HG03196 (cell line): ENCODE results near the gene NOC4L.
A peak's percentile ranks its signal among the peaks of the same experiment; 100 is the strongest.
"Not testable (repeated sequence)": the region's sequence is repeated elsewhere in the genome, so short reads cannot be mapped to it uniquely, and the experiment has no call there.

Experiments
- ATAC-seq: cut with Tn5 transposase; IDR thresholded peaks from one replicate; pipeline ENCODE4 v1.9.1; 2021; ENCODE audit not compliant: unreplicated experiment

Gene NOC4L

DNA sequence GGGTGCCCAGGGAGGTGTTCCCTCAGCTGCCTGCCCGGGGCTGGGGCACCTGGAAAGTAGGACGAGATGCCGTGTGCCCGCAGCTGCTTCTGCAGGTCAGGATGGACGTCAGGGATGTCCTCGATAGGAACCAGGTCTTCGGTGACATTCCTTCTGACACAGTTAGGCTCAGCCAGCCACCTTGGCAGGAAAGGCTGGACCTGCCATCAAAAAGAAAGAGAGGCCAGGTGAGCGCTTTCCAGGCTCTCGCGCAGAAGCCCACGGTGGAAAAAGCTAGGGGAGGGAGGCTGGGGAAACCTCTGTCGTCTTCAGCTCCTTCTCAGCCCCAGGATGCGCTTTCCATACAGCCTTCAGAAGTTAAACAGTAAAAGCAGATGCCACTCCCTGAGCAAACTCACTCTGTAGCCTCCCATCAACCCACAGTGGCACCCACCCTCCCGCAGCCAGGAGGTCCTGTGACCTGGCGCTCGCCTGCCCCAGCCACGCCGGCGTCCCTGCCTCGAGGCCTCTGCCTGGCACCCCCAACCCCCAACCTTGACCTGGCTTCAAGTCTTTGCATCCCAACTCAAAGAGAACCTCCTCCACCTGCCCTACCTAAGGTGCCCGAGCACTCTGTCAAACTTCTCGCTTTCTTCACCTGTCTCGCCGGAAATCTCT is 1.4 kb upstream of the NOC4L start:
- ATAC-seq, result no peak

DNA sequence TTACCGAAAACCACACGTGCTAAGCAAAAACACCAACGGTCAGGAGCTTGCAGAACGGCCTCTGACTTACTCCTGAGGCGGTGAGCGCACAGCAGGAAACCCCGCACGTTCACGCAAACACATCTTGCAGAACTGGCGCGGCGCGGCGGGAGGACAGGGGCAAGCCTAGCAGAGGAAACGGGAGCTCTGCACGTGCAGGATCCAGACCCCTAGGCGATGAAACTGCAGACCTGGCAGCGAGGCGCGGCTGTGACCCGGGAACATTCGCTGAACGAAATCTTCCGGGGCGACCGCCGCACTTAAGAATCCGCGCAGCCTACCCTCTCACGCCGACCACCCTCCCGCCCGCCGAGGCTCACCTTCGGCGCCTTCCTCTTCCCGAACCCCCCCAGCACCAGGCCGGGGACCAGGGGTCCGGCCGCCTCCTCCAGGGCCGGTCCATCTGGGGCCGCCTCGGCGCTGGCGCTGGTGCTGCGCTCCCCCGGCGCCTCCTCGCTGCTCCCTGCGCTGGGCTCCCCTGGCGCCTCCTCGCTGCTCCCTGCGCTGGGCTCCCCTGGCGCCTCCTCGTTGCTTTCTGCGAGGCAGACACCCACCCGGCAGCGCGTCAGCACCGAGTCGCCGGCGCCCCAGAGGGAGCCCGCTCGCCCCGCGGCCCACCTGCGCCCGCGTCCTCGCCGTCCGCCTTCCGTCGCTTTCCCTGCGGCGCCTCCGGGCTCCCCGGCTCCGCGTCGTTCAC is 753 bp upstream of the NOC4L start:
- peak; percentile 18 for ATAC-seq

- ATAC-seq, result peak; percentile 4
These were observed 532 bp downstream of the NOC4L start for GRCh38 chr12:132144810-132145168.

GRCh38 chr12:132145334-132145733 is 1.1 kb downstream of the NOC4L start:
- peak; percentile 4 for ATAC-seq

DNA sequence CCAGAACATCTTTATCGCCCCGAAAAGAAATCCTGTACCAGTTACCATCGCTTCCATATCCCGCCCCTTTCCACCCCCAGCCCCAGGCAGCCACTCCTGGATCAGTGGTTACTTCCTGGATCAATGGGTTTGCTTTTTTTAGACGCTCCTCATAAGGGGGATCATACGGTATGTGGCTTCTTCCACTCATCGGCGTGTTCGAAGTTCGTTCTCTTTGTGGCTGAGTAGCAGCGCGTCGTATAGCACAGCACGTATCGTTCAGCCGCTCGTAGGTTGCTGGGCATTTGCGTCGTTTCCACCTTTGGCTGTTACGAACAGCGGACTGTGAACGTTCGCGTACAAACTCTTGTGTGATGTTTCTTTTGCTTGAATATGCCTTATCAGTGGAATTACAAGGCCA is 1.8 kb downstream of the NOC4L start:
- no peak for ATAC-seq

DNA sequence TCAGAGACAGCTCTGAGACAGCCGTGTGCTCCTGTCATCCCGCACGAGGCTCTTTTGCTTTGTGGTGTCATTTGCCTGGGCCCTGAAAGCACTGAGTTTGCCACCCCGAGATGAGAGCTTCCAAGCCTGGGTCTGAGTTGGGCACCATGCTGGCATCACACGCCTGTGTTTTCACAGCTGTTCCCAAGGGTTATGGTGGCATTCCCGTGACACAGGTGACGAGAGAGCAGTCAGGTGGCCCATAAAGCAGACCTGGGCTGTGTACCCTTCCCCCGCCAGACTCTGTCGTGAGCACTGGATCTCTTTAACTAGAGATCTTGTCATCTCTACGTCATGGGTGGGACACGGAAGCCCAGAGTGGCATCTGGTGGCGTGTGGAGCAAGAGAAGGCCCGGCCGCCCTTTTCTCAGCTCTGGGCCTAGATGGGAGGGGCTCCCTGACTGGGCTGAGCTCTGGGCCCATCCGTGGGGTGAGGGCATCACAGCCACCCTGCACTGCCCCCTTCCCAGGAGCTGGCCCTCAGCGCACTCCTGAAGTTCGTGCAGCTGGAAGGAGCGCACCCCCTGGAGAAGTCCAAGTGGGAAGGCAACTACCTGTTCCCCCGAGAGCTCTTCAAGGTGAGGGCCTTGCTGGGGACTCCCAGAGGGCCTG is 2.6 kb downstream of the NOC4L start:
- no peak for ATAC-seq

GRCh38 chr12:132147423-132148367 is 3.4 kb downstream of the NOC4L start:
- ATAC-seq, result no peak

DNA sequence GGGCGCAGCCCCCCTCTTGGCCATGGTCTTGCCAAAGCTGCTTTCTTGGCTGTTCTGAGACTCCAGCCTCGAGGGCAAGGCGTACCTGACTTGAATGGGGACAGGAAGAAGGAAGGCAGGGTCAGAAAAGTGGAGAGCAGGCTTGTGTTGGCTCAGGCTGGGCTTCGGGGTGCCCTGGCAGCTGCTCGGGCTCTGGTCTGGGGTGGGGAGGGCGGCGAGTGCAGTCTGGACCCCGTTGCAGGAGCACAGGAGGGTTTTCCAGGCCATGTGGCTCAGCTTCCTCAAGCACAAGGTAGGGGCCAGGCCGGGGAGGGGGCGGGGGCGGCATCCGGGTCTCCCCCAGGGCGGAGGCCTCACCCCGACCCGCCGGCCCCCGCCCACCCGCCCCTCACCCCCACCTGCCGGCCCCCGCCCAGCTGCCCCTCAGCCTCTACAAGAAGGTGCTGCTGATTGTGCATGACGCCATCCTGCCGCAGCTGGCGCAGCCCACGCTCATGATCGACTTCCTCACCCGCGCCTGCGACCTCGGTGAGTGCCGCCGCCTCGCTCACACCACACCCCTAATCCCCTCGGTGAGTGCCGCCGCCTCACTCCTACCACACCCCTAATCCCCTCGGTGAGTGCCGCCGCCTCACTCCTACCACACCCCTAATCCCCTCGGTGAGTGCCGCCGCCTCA is 4.2 kb downstream of the NOC4L start:
- ATAC-seq, result no peak

DNA sequence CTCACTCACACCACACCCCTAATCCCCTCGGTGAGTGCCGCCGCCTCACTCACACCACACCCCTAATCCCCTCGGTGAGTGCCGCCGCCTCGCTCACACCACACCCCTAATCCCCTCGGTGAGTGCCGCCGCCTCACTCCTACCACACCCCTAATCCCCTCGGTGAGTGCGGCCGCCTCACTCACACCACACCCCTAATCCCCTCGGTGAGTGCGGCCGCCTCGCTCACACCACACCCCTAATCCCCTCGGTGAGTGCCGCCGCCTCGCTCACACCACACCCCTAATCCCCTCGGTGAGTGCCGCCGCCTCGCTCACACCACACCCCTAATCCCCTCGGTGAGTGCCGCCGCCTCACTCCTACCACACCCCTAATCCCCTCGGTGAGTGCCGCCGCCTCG is 5.3 kb downstream of the NOC4L start:
- ATAC-seq, result not testable (repeated sequence)

DNA sequence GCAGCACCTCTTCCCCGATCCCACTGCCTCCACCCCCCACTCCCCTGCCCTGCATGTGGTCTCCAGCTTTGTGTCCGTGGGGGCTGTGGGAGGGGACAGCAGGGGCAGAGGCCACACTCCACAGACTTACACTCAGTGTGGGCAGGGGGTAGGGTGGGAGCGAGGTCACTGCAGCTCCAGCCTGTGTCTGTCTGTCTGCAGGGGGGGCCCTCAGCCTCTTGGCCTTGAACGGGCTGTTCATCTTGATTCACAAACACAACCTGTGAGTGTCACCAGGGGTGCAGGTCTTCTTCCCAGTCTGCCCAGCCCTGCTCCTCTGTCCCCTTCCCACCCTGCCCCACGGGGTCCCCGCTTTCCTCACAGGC is 6.5 kb downstream of the NOC4L start:
- no peak for ATAC-seq

- ATAC-seq, result no peak
These were observed 7.0 kb downstream of the NOC4L start for GRCh38 chr12:132151145-132151765.

DNA sequence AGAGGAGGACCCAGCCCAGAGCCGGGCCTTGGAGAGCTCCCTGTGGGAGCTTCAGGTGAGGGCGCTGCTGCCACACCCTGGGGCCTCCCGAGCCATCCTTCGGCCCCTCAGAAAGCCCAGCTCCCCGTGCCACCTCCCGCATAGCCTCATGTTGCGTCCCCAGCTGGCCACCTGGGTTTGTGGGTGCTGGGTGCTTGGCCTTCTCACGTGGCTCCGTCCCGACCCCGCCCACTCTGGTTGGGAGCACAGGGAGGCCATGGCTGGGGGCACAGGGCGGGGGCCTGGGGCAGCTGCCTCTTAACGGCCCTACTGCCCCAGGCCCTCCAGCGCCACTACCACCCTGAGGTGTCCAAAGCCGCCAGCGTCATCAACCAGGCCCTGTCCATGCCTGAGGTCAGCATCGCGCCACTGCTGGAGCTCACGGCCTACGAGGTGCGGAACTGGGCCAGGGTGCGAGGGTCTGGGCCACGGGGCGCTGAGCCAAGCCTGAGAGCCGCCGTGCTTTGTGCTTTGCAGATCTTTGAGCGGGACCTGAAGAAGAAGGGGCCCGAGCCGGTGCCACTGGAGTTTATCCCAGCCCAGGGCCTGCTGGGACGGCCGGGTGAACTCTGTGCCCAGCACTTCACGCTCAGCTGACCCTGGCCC is 7.6 kb downstream of the NOC4L start:
- ATAC-seq, result no peak

- no peak for ATAC-seq
These were observed 8.2 kb downstream of the NOC4L start for GRCh38 chr12:132152411-132152821.

DNA sequence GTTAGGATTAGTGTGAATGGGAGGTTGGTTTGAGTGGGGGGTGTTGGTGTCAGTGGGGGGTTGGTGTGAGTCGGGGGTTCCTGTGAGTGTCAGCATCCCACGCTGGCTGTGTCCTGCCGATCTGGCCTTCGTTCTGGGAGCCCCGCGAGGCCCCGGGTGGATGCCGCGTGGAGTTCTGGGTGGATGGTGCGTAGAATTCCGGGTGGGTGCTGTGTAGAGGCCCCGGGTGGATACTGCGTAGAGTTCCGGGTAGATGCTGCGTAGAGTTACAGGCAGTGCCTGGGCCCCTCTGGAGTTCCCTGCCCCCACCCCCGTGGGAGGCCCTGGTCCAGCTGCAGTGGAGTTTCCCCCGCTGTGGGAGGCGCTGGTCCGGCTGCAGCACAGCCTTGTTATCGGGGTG is 8.7 kb downstream of the NOC4L start:
- ATAC-seq, result no peak

- ATAC-seq, result peak; percentile 72
These were observed 9.5 kb downstream of the NOC4L start for GRCh38 chr12:132153501-132154340.

- ATAC-seq, result peak; percentile 12
These were observed 10.1 kb downstream of the NOC4L start for GRCh38 chr12:132154341-132154761.

GRCh38 chr12:132154941-132155770 is 10.9 kb downstream of the NOC4L start:
- ATAC-seq, result no peak
